GM21717 (cell line): ENCODE results near the gene DNASE2.

Source experiments
- ATAC-seq: cut with Tn5 transposase; IDR thresholded peaks from one replicate; pipeline ENCODE4 v1.9.1; 2021; ENCODE audit warnings: mild to moderate bottlenecking, moderate library complexity; ENCODE audit not compliant: unreplicated experiment

DNASE2 gene

GRCh38 chr19:12886969-12887747 is 5.9 kb upstream of the DNASE2 start, which contains the start of gene KLF1:
TSS of gene KLF1 (minus strand) at chr19:12887201. CDS start at chr19:12887140, 61 bp downstream.
- no peak for ATAC-seq

GRCh38 chr19:12886651-12886968 is 5.4 kb upstream of the DNASE2 start:
- no peak for ATAC-seq

- ATAC-seq, result no peak
Measured at GRCh38 chr19:12885749-12886650, 4.8 kb upstream of the DNASE2 start.

- ATAC-seq, result no peak
Measured at GRCh38 chr19:12884926-12885748, 3.9 kb upstream of the DNASE2 start.

- ATAC-seq, result no peak
Measured at GRCh38 chr19:12884627-12884925, 3.3 kb upstream of the DNASE2 start.

GRCh38 chr19:12884202-12884601 is 3.0 kb upstream of the DNASE2 start:
- ATAC-seq, result no peak

- no peak for ATAC-seq
Measured at GRCh38 chr19:12882589-12882988, 1.3 kb upstream of the DNASE2 start.

- ATAC-seq, result no peak
Measured at GRCh38 chr19:12880551-12881171, 588 bp downstream of the DNASE2 start.

GRCh38 chr19:12875086-12875485 is 6.2 kb downstream of the DNASE2 start:
- no peak for ATAC-seq

- ATAC-seq, result no peak
Measured at GRCh38 chr19:12873891-12874745, 7.1 kb downstream of the DNASE2 start.

GRCh38 chr19:12872941-12873890 is 8.0 kb downstream of the DNASE2 start:
- no peak for ATAC-seq

GRCh38 chr19:12872255-12872654 is 9.0 kb downstream of the DNASE2 start:
- ATAC-seq, result no peak

GRCh38 chr19:12871681-12872080 is 9.6 kb downstream of the DNASE2 start:
- no peak for ATAC-seq

GRCh38 chr19:12868540-12869112 is 12.6 kb downstream of the DNASE2 start:
- ATAC-seq, result no peak

- ATAC-seq, result no peak
Measured at GRCh38 chr19:12867120-12868099, 13.8 kb downstream of the DNASE2 start.

GRCh38 chr19:12866416-12867119 is 14.7 kb downstream of the DNASE2 start:
- no peak for ATAC-seq
